Activated naive CD4-positive, alpha-beta T cell treated with anti-CD3 and anti-CD28 coated beads, Interleukin-2, amount 50 U/mL, for 72 hours (primary cell): ENCODE measurements around the gene RGL3. TPM values are rescaled to one million over a fixed set of nuclear protein-coding genes. Genes with fewer than 3 reads are reported as not detected.

Source experiments
- ATAC-seq, 2 donors: fragments of 150-1000 bp; cut with Tn5 transposase; 2 replicates each; pipeline ENCODE4 v1.10.0; 2021; ENCODE audit warnings: mild to moderate bottlenecking in 2 of 2, moderate library complexity in 2 of 2
- DNase-seq, 2 donors: peaks; one replicate each; pipeline ENCODE4 v3.0.0; 2021 to 2022; ENCODE audit warnings: low spot score in 2 of 2
- H3K27ac Mint-ChIP-seq, 2 donors: one replicate each; pipeline ENCODE4 v1.8.0; 2022; ENCODE audit warnings: mild to moderate bottlenecking in 2 of 2, mixed read lengths in 2 of 2
- H3K36me3 Mint-ChIP-seq, 2 donors: one replicate each; pipeline ENCODE4 v1.8.0; 2022; ENCODE audit warnings: mixed read lengths in 2 of 2
- H3K9me3 Mint-ChIP-seq, 2 donors: one replicate each; pipeline ENCODE4 v1.8.0; 2022; ENCODE audit warnings: mixed read lengths in 2 of 2
- total RNA-seq, 2 donors: library from RNA; stranded (reverse); gene quantifications; one replicate each; pipeline ENCODE4 v1.2.3, GENCODE V29; 2022

The RGL3 gene
- total RNA-seq, 2 donors from 2014 or later = not detected

- Mint-ChIP-seq H3K9me3 (no peaks in the 10 kb centered on the region), H3K36me3 (no peaks in the 10 kb centered on the region), H3K27ac (no peak overlapping the region)
- DNase-seq (no peak), ATAC-seq (no peak)
These were observed 32.9 kb upstream of the RGL3 start for GRCh38 chr19:11451871-11452619.

DNA sequence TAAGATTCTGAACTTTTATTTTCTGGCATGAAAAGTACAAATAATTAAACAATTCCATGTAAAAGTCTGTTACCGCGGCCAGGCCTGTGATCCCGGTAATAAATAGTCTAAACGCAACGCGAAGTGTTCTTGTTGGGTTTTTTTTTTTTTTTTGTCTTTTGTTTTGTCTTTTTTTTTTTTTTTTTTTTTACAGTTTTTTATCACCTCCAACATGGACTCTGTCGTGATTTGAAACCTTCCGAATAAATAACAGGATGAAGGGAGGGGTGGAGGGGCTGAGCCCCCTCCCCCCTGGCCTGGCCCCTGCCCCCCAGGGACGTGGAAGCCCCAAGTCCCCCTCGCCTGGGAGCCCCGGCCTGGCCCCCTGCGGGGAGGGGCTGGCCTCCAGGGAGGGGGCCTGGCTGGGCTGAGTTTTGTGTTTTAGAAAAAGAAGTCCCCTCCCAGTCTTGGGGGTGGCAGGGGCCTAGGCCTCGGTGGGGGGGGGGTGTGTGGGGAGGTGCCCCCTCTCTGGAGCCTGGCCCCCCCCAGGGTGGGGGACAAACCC, 32.3 kb upstream of the RGL3 start:
- no peak for ATAC-seq
- H3K27ac Mint-ChIP-seq = no peak overlapping the region

GRCh38 chr19:11450570-11451326, 31.6 kb upstream of the RGL3 start:
- DNase-seq = no peak
- ATAC-seq = no peak

More for the DNA sequence above, 32.3 kb upstream of the RGL3 start:
- H3K36me3 Mint-ChIP-seq = no peaks in the 10 kb centered on the region
- no peak for DNase-seq
- no peaks in the 10 kb centered on the region for H3K9me3 Mint-ChIP-seq

GRCh38 chr19:11448923-11449554, 29.9 kb upstream of the RGL3 start:
- Mint-ChIP-seq H3K9me3 (no peaks in the 10 kb centered on the region), H3K36me3 (no peaks in the 10 kb centered on the region), H3K27ac (no peak overlapping the region)
- no peak for ATAC-seq
- no peak for DNase-seq

More at GRCh38 chr19:11450570-11451326, 31.6 kb upstream of the RGL3 start:
- Mint-ChIP-seq H3K27ac (no peak overlapping the region), H3K36me3 (no peaks in the 10 kb centered on the region), H3K9me3 (no peaks in the 10 kb centered on the region)

GRCh38 chr19:11448410-11448809, 29.3 kb upstream of the RGL3 start:
- ATAC-seq (no peak), DNase-seq (no peak)
- H3K27ac Mint-ChIP-seq = no peak overlapping the region
- no peaks in the 10 kb centered on the region for H3K36me3 Mint-ChIP-seq
- no peaks in the 10 kb centered on the region for H3K9me3 Mint-ChIP-seq

DNA sequence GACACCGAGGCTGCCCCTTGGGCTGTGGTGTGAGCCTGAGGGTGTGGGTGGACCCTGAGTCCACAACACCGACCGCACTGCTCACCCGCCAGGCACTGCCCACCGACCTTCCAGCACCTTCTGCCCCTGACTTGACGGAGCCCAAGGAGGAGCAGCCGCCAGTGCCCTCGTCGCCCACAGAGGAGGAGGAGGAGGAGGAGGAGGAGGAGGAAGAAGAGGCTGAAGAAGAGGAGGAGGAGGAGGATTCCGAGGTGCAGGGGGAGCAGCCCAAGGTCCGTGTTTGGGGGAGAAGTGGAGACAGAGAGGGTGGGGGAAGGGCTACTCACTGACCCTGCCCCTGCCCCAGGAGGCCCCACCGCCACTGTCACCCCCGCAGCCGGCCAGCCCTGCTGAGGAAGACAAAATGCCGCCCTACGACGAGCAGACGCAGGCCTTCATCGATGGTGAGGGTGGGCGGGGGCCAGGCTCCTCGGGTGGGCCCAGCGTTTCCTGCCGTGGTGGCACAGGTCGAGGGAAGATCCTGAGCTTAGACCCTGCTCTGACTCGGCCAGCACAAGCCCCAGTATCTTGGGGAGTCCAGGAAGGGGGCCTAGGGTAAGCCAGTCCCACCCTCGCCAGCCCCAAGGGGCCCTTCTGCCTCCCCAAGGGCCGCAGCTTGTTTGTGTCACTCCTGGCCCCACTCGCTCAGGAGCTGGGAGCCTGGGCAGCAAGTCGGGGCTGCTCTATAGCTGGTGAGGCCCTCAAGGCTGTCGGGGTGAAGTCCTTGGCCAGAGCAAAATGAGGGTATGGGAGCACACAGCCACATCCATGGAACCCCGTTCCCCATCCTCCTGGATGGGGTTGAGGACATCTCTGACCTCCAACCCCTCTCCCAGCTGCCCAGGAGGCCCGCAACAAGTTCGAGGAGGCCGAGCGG, 28.5 kb upstream of the RGL3 start:
- Mint-ChIP-seq H3K27ac (no peak overlapping the region), H3K36me3 (no peaks in the 10 kb centered on the region), H3K9me3 (no peaks in the 10 kb centered on the region)
- DNase-seq (no peak), ATAC-seq (no peak)

DNA sequence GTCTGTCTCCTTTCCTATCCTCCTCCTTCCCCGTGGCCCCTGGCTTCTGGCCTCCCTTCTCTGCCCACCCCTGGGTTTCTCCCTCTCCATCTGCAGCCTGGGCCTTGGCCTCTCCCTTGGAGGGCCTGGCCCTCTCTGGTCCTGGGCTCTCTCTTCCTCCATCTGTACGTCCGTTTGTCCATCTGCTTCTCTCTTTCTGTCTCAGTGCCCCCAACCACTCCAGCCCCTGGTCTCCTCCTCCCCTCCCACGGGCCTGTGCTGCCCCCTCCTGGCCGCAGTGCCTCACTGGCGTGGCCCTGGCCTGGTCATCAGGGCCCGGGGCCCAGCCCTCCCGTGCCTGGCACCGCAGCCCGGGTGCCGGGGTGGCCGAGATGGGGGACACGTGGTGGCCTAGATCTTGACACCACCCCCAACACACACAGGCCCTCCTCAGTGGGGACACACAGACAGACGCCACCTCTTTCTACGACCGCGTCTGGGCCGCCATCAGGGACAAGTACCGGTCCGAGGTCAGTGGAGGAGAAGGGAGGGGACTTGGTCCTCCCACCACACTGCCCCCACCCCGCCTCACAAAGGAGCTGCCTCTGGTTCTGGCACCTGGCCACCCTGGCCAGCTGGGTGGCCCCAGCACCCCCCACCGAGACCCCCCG, 27.7 kb upstream of the RGL3 start:
- Mint-ChIP-seq H3K36me3 (peaks cover 0 to 5% of the 10 kb centered on the region in 2 donors), H3K9me3 (no peaks in the 10 kb centered on the region), H3K27ac (peak overlapping the region in 1 of 2 donors; percentile 79)
- DNase-seq = peak in 1 of 2 donors; percentile 68
- peak; percentile 70 to 71 for ATAC-seq

GRCh38 chr19:11446271-11446651, 27.1 kb upstream of the RGL3 start:
- no peaks in the 10 kb centered on the region for H3K9me3 Mint-ChIP-seq
- DNase-seq = no peak
- peaks cover 0 to 7% of the 10 kb centered on the region in 2 donors for H3K36me3 Mint-ChIP-seq
- ATAC-seq = no peak
- H3K27ac Mint-ChIP-seq = no peak overlapping the region

DNA sequence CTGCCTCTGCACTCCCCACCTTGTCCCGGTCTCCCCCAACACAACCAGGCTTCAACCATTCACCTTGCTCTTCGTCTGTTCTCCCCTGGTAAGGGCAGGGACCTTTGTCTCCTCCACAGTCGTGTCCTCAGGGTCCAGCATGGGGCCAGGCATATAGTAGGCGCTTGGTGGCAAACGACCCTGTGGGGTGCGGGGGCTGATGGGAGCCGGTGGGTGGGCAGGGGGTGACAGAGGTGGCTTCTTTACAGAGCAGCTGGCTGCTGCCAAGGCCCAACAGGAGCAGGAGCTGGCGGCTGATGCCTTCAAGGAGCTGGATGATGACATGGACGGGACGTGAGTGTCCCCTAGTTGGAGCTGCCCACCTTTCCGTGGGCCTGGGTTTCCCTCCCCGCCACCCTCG, 26.0 kb upstream of the RGL3 start:
- Mint-ChIP-seq H3K9me3 (no peaks in the 10 kb centered on the region), H3K27ac (peak overlapping the region in 1 of 2 donors; percentile 50), H3K36me3 (peaks cover 0 to 14% of the 10 kb centered on the region in 2 donors)
- no peak for ATAC-seq
- DNase-seq = no peak

DNA sequence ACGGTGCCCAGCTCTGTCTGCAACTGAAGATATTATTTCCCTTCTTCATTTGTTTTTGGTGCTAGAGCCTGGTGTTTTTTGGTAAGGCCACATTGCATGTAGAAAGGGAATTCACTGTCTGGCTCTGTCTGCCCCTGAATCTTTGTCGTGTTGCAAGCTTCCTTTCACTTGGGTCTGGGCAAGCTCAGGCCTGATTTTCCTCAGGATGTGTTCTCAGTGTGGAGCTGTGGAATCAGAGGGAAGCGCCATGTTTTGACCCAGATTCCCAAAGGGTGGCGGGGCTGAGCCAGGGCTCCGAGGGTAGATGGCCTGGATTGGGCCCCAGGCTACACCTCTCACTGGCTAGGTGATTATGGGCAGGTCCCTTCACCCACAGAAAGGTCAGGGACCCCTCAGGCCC, 24.9 kb upstream of the RGL3 start:
- DNase-seq (no peak), ATAC-seq (no peak)
- H3K27ac Mint-ChIP-seq = peak overlapping the region in 1 of 2 donors; percentile 23
- H3K36me3 Mint-ChIP-seq = peaks cover 0 to 14% of the 10 kb centered on the region in 2 donors
- H3K9me3 Mint-ChIP-seq = no peaks in the 10 kb centered on the region

- no peak for ATAC-seq
- peaks cover 15 to 29% of the 10 kb centered on the region in 2 donors for H3K36me3 Mint-ChIP-seq
- peak overlapping the region in 1 of 2 donors; percentile 94 for H3K27ac Mint-ChIP-seq
These were observed 18.8 kb upstream of the RGL3 start for GRCh38 chr19:11437955-11438354.

GRCh38 chr19:11435833-11436313, 16.8 kb upstream of the RGL3 start:
- ATAC-seq (no peak), DNase-seq (no peak)
- Mint-ChIP-seq H3K36me3 (peaks cover 15 to 18% of the 10 kb centered on the region in 2 donors), H3K27ac (peak overlapping the region; percentile 84 to 99), H3K9me3 (no peaks in the 10 kb centered on the region)

More at GRCh38 chr19:11437955-11438354, 18.8 kb upstream of the RGL3 start:
- H3K9me3 Mint-ChIP-seq = no peaks in the 10 kb centered on the region
- no peak for DNase-seq

DNA sequence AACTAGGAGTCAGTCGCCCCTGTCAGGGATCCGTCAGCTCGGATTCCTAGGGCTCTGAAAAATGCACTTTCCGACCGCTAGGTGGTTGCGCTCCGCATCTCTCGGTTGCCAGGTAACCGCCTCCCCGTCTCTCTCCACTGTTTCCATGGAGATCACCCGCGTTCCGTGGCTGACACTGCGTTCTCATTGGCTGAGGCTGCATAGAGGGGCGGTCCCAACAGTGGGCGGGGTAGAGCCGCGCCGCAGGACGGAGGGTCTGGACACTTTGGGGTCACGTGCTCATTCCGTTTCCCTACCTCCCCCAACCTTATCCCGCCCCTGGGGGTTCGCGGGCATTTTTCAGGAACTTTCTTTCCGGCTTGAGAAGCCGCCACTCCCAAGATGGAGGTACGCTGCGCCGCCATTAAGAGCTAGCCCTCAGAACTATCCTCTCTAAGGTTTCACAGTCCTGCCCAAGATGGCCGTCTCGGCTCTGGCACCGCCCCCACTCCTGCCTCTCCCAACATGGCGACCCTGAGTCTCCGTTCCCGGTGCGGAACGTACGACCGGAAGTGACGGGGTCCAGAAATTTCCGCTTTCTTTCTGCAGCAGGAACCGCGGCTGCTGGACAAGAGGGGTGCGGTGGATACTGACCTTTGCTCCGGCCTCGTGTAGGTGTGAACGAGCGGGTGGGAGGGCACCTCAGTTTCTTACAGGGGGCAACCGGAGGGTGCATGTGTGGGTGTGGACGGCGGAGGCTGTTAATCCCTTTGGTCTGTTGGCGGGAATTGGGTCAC, 16.1 kb upstream of the RGL3 start, which contains the start of the genes ODAD3 and PRKCSH:
TSS of gene ODAD3 (minus strand) at position 65 of the 776 bp plus-strand sequence. CDS start 105 bp downstream, outside the sequence.
TSS of gene PRKCSH (plus strand) at position 579 of the 776 bp plus-strand sequence. CDS start 483 bp downstream, outside the sequence.
- H3K27ac Mint-ChIP-seq = peak within 1 kb of the TSS; percentile 84 to 99
- ATAC-seq (peak; percentile 94 to 95), DNase-seq (peak; percentile 98)
- peaks cover 15% of the 10 kb centered on the region in 2 donors for H3K36me3 Mint-ChIP-seq
- H3K9me3 Mint-ChIP-seq = no peaks in the 10 kb centered on the region

- peak; percentile 12 to 25 for ATAC-seq
- Mint-ChIP-seq H3K9me3 (no peaks in the 10 kb centered on the region), H3K27ac (peak overlapping the region; percentile 84 to 99), H3K36me3 (peaks cover 15% of the 10 kb centered on the region in 2 donors)
- no peak for DNase-seq
These were observed 15.6 kb upstream of the RGL3 start for GRCh38 chr19:11434703-11435056.
